ENCODE data around the gene CTDP1. TPM values are rescaled to one million over a fixed set of nuclear protein-coding genes. Genes with fewer than 3 reads are reported as not detected.
A peak's percentile ranks its signal among the peaks of the same experiment; 100 is the strongest.

Gene CTDP1
- total and polyA plus RNA-seq, 9 of the 15 experiments (the other 6 are each of a cell fraction or from before 2014, with no cell fraction given) = 0.07 to 19.2 (median 4.0) TPM

DNA sequence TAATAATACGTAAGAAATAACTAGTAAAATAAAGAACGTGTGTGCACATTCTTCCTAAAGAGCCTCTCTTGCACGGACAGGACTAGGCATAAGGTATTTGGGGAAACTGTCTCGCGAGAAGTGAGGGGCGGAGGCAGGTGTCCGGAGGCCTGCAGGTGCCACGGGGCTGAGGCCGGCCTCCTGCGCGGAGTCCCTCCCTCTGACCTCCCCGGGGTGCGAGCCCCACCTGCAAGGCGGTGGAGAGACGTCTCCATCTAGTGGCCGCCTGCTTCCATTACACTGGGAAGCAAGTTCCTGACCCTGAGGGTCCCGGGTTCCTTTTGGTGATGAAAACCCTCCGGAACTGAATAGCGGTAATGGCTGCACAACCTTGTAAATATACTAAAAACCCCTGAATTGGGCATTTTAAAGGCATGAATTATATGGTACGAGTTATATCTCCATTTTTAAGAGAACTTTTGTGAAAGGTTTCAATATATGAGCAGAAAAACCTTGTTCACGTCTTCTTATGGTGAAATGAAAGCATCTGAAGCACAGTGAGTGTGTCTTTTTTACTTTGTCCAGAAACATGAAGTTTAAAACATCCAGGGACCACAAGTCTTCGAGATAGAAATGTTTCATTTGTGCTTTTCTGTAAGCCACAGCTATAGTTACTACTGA is 35.5 kb upstream of the CTDP1 start (continued):
- TF ChIP-seq, protein P1, sequence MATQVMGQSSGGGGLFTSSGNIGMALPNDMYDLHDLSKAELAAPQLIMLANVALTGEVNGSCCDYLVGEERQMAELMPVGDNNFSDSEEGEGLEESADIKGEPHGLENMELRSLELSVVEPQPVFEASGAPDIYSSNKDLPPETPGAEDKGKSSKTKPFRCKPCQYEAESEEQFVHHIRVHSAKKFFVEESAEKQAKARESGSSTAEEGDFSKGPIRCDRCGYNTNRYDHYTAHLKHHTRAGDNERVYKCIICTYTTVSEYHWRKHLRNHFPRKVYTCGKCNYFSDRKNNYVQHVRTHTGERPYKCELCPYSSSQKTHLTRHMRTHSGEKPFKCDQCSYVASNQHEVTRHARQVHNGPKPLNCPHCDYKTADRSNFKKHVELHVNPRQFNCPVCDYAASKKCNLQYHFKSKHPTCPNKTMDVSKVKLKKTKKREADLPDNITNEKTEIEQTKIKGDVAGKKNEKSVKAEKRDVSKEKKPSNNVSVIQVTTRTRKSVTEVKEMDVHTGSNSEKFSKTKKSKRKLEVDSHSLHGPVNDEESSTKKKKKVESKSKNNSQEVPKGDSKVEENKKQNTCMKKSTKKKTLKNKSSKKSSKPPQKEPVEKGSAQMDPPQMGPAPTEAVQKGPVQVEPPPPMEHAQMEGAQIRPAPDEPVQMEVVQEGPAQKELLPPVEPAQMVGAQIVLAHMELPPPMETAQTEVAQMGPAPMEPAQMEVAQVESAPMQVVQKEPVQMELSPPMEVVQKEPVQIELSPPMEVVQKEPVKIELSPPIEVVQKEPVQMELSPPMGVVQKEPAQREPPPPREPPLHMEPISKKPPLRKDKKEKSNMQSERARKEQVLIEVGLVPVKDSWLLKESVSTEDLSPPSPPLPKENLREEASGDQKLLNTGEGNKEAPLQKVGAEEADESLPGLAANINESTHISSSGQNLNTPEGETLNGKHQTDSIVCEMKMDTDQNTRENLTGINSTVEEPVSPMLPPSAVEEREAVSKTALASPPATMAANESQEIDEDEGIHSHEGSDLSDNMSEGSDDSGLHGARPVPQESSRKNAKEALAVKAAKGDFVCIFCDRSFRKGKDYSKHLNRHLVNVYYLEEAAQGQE (IDR thresholded peaks at IDR 0.05; ENCODE audit: borderline replicate concordance) = peak; percentile 79
- TF ChIP-seq, protein P1 (CRISPR knock-in tag; IDR thresholded peaks at IDR 0.05; ENCODE audit: low read depth) = no peak
- TF ChIP-seq BHLHE40 (IDR thresholded peaks at IDR 0.05; ENCODE audit: low read length) (0 out of 2 replicates have a peak, but pooled peaks have one; percentile 8), SMAD4 (CRISPR knock-in tag; conservative IDR thresholded peaks at IDR 0.05) (no peak), DIDO1 (tag; IDR thresholded peaks at IDR 0.05; ENCODE audit: low read depth) (no peak), COPS2 (conservative IDR thresholded peaks at IDR 0.05) (no peak), NCOR1 (IDR thresholded peaks at IDR 0.05) (no peak), ZNF143 (CRISPR knock-in tag; IDR thresholded peaks at IDR 0.05) (no peak), HDAC1 (IDR thresholded peaks at IDR 0.05) (no peak), ZBTB7A (IDR thresholded peaks at IDR 0.05; ENCODE audit: borderline replicate concordance, control insufficient read depth, low read depth, low read length) (peak; percentile 25; the same call in 1 of the 2 replicates), ZEB2 (IDR thresholded peaks at IDR 0.05) (no peak)
- TF ChIP-seq, protein P2, sequence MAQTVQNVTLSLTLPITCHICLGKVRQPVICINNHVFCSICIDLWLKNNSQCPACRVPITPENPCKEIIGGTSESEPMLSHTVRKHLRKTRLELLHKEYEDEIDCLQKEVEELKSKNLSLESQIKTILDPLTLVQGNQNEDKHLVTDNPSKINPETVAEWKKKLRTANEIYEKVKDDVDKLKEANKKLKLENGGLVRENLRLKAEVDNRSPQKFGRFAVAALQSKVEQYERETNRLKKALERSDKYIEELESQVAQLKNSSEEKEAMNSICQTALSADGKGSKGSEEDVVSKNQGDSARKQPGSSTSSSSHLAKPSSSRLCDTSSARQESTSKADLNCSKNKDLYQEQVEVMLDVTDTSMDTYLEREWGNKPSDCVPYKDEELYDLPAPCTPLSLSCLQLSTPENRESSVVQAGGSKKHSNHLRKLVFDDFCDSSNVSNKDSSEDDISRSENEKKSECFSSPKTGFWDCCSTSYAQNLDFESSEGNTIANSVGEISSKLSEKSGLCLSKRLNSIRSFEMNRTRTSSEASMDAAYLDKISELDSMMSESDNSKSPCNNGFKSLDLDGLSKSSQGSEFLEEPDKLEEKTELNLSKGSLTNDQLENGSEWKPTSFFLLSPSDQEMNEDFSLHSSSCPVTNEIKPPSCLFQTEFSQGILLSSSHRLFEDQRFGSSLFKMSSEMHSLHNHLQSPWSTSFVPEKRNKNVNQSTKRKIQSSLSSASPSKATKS (CRISPR knock-in tag; IDR thresholded peaks at IDR 0.05) = no peak
- TF ChIP-seq, protein P3, sequence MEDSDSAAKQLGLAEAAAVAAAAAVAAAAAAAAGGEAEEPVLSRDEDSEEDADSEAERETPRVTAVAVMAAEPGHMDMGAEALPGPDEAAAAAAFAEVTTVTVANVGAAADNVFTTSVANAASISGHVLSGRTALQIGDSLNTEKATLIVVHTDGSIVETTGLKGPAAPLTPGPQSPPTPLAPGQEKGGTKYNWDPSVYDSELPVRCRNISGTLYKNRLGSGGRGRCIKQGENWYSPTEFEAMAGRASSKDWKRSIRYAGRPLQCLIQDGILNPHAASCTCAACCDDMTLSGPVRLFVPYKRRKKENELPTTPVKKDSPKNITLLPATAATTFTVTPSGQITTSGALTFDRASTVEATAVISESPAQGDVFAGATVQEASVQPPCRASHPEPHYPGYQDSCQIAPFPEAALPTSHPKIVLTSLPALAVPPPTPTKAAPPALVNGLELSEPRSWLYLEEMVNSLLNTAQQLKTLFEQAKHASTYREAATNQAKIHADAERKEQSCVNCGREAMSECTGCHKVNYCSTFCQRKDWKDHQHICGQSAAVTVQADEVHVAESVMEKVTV (CRISPR knock-in tag; IDR thresholded peaks at IDR 0.05) = peak; percentile 68; the same call in 1 of the 2 replicates
